GM20000 (cell line): ENCODE results near the gene WNT5A.

Source experiments
- DNase-seq: peaks from one replicate; pipeline ENCODE4 v3.0.0; 2012; ENCODE audit warnings: low spot score
- CTCF ChIP-seq: IDR thresholded peaks from 2 replicates; pipeline ENCODE4 v1.5.1; 2012; ENCODE audit warnings: mild to moderate bottlenecking, control low read depth; ENCODE audit errors: extremely low read depth, missing control alignments

WNT5A gene

GRCh38 chr3:55443346-55443745, 43.8 kb downstream of the WNT5A start:
- no peak for TF ChIP-seq CTCF
- DNase-seq = no peak

DNA sequence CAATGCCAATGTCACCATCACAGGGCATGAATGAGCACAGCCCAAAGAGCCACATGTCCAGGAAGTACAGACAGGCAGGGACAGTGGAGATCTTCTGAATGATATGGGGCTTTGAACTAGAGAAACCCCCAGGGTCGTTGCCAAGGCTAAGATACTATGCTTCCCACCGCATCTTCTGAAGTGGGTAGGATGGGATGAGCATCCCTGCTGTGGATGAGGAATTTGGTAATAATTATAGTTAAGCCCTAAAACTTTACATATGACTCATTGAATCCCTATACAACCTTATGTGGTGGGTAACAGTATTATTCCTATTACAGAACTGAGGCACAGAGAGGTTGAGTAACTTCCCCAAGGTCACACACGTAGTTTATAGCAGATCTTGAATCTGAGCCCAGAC, 44.2 kb downstream of the WNT5A start:
- TF ChIP-seq CTCF = no peak
- DNase-seq = no peak

DNA sequence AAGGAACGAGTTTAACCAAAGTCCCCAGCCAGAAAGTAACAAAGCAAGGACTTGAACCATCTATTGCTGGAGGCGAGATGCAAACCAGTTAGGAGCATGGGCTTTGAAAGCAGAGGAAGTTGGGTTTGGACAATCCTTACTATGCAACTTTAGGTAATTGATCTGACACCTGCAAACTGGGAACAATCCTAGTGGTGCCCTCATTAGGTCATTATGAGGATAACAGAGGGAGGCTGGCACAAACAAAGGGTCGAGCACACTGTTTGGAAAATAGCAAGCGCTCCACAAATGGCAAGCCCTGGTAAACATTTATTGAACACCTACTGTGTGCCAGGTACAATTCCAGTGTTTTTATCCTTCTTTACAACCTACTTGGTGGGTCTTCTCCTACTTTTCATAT, 45.6 kb downstream of the WNT5A start:
- TF ChIP-seq CTCF = no peak

GRCh38 chr3:55440104-55440708, 46.9 kb downstream of the WNT5A start:
- no peak for TF ChIP-seq CTCF

More for the DNA sequence above, 45.6 kb downstream of the WNT5A start:
- no peak for DNase-seq

DNA sequence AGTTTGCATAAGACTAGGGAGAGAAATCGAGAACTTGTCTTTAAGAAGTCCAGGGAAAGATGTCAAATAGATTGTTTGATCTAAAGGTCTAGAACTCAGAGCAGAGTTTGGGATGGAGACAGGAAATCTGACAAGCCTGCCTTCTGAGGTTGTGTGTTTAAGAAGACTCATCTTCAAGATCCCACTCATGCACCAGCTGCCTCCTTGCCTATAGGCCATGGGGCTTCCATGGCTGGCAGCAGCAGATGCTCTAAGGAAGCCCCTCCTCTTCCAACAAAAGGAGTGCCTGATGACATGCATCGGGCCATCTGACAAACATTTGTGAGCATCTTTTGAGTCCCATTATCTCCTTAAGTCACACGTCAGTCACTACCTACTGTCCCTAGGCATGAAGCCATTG, 47.4 kb downstream of the WNT5A start:
- no peak for TF ChIP-seq CTCF
- no peak for DNase-seq

More at GRCh38 chr3:55440104-55440708, 46.9 kb downstream of the WNT5A start:
- DNase-seq = no peak

DNA sequence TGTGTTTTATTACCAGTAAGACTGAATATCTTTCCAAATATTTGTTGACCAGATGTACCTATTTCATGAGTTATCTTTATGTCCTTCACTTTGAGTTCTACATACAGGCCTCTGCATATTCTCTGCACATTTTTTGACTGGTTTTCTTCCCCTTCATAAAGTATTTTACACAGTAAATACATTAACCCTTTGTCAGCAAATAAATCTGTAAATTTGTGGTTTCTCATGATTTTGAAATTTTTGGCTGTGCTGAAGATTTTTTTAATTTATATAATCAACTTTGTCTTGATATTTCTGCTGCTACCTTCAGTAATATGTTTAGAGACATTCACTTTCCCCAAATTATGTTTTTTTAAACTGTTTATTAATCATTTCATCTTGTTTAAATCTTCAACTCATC, 50.5 kb downstream of the WNT5A start:
- DNase-seq = no peak
- no peak for TF ChIP-seq CTCF

GRCh38 chr3:55435491-55435890, 51.6 kb downstream of the WNT5A start:
- TF ChIP-seq CTCF = no peak
- DNase-seq = no peak
